ENCODE data around the gene SULT1B1. TPM values are rescaled to one million over a fixed set of nuclear protein-coding genes. Genes with fewer than 3 reads are reported as not detected.

Gene SULT1B1
- total RNA-seq, 1 donor, result 1.3 TPM

DNA sequence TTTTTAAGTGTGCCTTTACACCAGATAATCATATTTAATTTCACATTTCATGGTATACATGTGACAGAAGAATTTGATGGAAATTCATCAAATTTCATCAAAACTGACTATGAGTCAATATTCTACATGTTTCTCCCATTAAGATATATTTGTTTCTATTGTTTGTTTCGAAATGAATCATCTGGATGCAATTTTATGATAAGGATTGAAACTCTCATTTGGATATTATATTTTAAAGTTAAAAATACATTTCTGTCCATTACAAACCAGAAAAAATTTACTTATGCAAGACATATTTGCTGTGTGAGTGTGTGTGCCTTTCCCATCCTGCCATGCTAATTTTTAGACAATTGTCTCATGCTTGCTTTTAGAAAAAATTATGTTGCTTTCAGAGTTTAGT lies 52.2 kb downstream of the SULT1B1 start:
- no peak overlapping the region for H3K4me3 ChIP-seq (ENCODE audit: low read depth, low read length)
- peak; percentile 82 for DNase-seq (ENCODE audit: low read depth)
- TF ChIP-seq, protein P1, sequence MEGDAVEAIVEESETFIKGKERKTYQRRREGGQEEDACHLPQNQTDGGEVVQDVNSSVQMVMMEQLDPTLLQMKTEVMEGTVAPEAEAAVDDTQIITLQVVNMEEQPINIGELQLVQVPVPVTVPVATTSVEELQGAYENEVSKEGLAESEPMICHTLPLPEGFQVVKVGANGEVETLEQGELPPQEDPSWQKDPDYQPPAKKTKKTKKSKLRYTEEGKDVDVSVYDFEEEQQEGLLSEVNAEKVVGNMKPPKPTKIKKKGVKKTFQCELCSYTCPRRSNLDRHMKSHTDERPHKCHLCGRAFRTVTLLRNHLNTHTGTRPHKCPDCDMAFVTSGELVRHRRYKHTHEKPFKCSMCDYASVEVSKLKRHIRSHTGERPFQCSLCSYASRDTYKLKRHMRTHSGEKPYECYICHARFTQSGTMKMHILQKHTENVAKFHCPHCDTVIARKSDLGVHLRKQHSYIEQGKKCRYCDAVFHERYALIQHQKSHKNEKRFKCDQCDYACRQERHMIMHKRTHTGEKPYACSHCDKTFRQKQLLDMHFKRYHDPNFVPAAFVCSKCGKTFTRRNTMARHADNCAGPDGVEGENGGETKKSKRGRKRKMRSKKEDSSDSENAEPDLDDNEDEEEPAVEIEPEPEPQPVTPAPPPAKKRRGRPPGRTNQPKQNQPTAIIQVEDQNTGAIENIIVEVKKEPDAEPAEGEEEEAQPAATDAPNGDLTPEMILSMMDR (IDR thresholded peaks at IDR 0.05; ENCODE audit: insufficient read depth, low read length), result no peak

DNA sequence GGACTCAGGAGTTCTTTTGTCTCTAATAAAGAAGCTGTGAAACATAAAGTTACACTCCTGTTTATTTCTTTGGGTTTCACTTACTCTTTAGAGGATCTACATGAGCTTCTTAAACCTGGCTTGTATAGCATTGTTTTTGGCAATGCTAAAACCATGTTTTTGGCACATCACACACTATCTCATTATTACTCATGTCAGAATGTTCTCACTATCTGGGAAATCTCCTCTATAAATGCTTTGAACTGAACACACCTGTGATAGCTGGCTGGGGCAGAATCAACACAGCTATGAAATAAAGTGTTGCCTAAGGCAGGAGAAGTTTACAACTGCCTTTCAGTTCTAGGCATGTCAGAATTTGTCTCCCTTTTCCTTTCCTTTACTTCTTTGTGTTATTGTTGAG lies 52.6 kb downstream of the SULT1B1 start:
- TF ChIP-seq, protein P1 (IDR thresholded peaks at IDR 0.05; ENCODE audit: insufficient read depth, low read length), result no peak
- H3K4me3 ChIP-seq (ENCODE audit: low read depth, low read length), result no peak overlapping the region
- peak; percentile 74 for DNase-seq (ENCODE audit: low read depth)

DNA sequence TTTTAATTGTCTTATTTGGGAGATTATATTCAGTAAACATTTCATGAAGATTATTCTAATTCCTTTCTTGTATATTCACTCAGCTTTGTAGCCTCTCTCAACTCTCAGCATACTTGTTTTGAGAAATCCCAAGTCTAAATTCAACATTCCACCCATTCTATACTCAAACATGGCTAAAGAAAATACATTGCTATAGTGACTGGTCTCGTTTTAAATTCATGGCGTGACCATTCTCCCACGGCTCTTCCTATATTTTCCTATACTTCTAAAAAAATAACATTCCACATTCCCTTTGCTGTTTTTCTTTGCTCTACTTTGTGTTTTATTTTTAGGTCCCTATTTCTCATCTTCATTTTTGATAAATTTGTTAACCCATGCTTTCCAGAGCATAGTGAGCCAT lies 58.2 kb downstream of the SULT1B1 start:
- TF ChIP-seq, protein P1 (IDR thresholded peaks at IDR 0.05; ENCODE audit: insufficient read depth, low read length), result no peak
- DNase-seq (ENCODE audit: low read depth), result no peak
- H3K4me3 ChIP-seq (ENCODE audit: low read depth, low read length), result no peak overlapping the region

DNA sequence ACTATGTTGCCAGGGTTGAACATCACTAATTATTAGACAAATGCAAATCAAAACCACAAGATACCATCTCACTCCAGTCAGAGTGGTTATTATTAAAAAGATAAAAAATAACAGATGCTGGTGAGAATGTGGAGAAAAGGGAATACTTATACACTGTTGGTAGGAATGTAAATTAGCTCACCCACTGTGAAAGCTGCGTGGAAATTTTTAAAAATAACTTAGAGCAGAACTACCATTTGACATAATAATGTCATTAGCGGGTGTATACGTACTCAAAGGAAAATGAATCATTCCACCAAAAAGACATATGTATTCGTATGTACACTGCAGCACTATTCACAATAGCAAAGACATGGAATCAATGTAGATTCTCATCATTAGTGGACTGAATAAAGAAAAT lies 58.7 kb downstream of the SULT1B1 start:
- DNase-seq (ENCODE audit: low read depth), result no peak
- TF ChIP-seq, protein P1 (IDR thresholded peaks at IDR 0.05; ENCODE audit: insufficient read depth, low read length), result no peak
- H3K4me3 ChIP-seq (ENCODE audit: low read depth, low read length), result no peak overlapping the region

DNA sequence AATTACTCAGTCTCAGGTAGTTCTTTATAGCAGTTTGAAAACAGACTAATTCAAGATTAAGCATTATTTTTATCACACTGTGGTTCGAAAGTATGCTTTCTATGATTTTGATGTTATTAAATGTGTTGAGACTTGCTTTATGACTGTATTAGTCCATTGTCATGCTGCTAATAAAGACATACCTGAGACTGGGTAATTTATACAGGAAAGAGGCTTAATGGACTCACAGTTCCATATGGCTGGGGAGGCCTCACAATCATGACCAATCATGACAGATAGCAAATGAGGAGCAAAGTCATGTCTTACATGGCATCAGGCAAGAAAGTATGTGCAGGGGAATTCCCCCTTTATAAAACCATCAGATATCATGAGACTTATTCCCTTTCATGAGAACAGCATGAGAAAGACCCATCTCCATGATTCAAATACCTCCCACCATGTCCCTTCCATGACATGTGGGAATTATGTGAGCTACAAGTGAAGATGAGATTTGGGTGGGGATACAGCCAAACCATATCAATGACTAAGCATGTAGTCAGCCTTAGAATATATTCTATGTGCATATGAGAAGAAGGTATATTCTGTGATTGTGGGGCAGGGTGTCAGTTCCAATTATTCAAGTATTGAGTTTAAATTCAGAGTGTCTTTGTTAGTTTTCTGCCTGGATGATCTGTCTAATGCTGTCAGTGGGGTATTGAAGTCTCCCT lies 62.7 kb downstream of the SULT1B1 start:
- no peak for DNase-seq (ENCODE audit: low read depth)
- TF ChIP-seq, protein P1 (IDR thresholded peaks at IDR 0.05; ENCODE audit: insufficient read depth, low read length), result no peak
- H3K4me3 ChIP-seq (ENCODE audit: low read depth, low read length), result no peak overlapping the region

DNA sequence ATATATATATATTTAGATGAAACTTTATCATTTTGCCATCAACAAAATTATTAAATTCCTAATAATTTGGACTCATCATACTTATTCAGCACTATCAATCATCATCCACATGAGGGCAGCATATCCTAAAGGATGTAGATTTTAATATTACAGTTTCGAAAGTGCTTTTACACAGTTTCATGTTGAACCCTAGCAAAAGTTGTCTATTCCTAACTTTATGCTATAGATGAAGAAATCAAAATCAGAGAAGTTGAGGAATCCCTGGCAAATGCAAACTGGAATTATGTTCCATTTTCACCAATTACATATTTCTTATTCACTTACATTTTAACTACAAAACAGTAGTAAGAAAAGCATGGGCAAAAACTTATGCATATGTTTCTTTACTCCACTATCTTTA lies 70.8 kb downstream of the SULT1B1 start:
- H3K4me3 ChIP-seq (ENCODE audit: low read depth, low read length), result no peak overlapping the region
- DNase-seq (ENCODE audit: low read depth), result peak; percentile 73
- TF ChIP-seq, protein P1 (IDR thresholded peaks at IDR 0.05; ENCODE audit: insufficient read depth, low read length), result peak; percentile 57

DNA sequence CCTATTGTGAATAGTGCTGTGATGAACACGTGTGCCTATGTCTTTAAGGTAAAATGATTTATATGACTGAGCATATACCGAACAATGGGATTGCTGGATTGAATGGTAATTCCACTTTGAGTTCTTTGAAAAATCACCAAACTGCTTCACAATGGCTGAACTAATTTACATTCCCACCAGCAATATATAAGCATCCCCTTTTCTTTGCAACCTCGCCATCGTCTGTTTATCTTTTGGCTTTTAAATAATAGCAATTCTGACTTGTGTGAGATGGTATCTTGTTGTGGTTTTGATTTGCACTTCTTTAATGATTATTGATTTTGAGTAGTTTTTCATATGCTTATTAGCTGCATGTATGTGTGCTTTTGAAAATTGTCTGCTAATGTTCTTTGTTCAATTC lies 75.6 kb downstream of the SULT1B1 start:
- no peak for DNase-seq (ENCODE audit: low read depth)
- no peak overlapping the region for H3K4me3 ChIP-seq (ENCODE audit: low read depth, low read length)
- TF ChIP-seq, protein P1 (IDR thresholded peaks at IDR 0.05; ENCODE audit: insufficient read depth, low read length), result no peak

All from fibroblast of the aortic adventitia (primary cell).